ENCODE data around the gene TMEM233. TPM values are rescaled to one million over a fixed set of nuclear protein-coding genes. Genes with fewer than 3 reads are reported as not detected.

The TMEM233 gene
- polyA plus RNA-seq, 3 donors = not detected

DNA sequence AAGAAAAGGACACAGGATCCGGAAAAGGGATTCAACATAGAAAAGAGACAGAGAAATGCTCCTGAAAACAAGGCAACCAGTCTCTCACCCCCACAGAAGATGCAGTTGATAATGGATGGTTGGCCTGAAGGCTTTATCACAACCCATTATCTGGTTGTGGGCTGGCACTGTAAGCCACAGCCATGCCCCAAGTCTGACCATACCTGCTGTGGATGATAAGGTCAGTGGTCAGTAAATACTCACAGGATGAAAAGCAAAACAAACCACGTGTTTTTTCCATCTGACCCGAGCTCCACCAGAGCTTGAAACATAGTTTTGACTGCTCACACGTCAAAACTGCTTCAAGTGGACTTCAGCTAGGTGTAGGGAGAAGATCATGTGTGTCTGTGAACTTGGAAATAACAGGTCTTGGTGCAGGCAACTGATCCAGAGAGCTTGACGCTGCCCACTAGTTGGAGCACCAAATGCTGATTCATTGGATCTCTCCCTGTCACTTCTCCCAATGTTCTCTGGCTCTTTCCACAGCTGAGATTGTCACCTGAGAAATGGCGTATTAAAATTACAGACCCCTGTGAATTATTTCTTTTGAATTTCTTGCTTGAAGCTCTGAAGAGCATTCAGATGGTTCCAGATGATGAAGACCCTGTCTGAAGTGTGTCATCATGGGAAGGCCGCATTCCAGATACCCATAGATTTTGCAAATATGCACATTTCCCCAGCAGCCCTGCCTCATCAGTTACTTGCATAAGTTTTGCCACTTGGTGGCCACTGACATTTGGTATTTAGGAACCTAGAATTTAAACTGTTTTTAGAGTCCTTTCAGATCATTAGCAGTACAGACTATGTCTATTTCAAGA lies 8.5 kb downstream of the TMEM233 start:
- H3K9me3 Mint-ChIP-seq = peaks cover 0 to 2% (median 0%) of the 10 kb centered on the region in 7 donors
- no peaks in the 10 kb centered on the region for H4K20me1 ChIP-seq (ENCODE audit: insufficient read depth, low read length)
- 66% methylated on average over 5 of the region's 7 CpGs for WGBS (ENCODE audit: insufficient coverage)
- intact Hi-C loops (cut with micrococcal nuclease) = no loop called here
- no peak overlapping the region for H3K27ac ChIP-seq (ENCODE audit: low read depth in 1 of 2, low read length in 2 of 2)
- no peaks in the 10 kb centered on the region for H3K36me3 ChIP-seq (replicated peaks in 1 of 2; ENCODE audit: control insufficient read depth in 1 of 2, insufficient read depth in 2 of 2, low read length in 2 of 2)
- peaks cover 15 to 24% (median 16%) of the 10 kb centered on the region in 3 donors for H3K27me3 Mint-ChIP-seq (ENCODE audit: low read depth in 3 of 3)
- H3K4me1 Mint-ChIP-seq = no peaks in the 10 kb centered on the region
- H3K9me3 ChIP-seq (replicated peaks in 1 of 2; ENCODE audit: control insufficient read depth in 1 of 2, insufficient read depth in 1 of 2, low read length in 2 of 2) = no peaks in the 10 kb centered on the region
- no peak overlapping the region for H3K27ac Mint-ChIP-seq
- no peaks in the 10 kb centered on the region for H3K36me3 Mint-ChIP-seq
- no peak overlapping the region for H3K4me3 ChIP-seq (replicated peaks in 1 of 3; ENCODE audit: low read depth in 2 of 3, low read length in 3 of 3)
- H3K27me3 ChIP-seq (ENCODE audit: control insufficient read depth in 2 of 2, insufficient read depth in 2 of 2, low read length in 2 of 2) = peaks cover 2 to 4% of the 10 kb centered on the region in 2 donors
- H3K9ac ChIP-seq (ENCODE audit: insufficient read depth, low read length, poor library complexity, severe bottlenecking) = no peak overlapping the region
- H2AFZ ChIP-seq (ENCODE audit: insufficient read depth, low read depth, low read length, poor library complexity, severe bottlenecking) = no peak overlapping the region
- H3K79me2 ChIP-seq (ENCODE audit: insufficient read depth, low read length) = no peaks in the 10 kb centered on the region
- TF ChIP-seq, protein P1, sequence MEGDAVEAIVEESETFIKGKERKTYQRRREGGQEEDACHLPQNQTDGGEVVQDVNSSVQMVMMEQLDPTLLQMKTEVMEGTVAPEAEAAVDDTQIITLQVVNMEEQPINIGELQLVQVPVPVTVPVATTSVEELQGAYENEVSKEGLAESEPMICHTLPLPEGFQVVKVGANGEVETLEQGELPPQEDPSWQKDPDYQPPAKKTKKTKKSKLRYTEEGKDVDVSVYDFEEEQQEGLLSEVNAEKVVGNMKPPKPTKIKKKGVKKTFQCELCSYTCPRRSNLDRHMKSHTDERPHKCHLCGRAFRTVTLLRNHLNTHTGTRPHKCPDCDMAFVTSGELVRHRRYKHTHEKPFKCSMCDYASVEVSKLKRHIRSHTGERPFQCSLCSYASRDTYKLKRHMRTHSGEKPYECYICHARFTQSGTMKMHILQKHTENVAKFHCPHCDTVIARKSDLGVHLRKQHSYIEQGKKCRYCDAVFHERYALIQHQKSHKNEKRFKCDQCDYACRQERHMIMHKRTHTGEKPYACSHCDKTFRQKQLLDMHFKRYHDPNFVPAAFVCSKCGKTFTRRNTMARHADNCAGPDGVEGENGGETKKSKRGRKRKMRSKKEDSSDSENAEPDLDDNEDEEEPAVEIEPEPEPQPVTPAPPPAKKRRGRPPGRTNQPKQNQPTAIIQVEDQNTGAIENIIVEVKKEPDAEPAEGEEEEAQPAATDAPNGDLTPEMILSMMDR (IDR thresholded peaks at IDR 0.05) = no peak
- DNase-seq = no peak
- no peaks in the 10 kb centered on the region for H3K4me1 ChIP-seq (ENCODE audit: control insufficient read depth in 1 of 2, insufficient read depth in 2 of 2, low read length in 2 of 2)
- no peak overlapping the region for H3K4me2 ChIP-seq (replicated peaks; ENCODE audit: extremely low read depth, low read length, poor library complexity, severe bottlenecking)
- H3K4me3 Mint-ChIP-seq = no peak overlapping the region

DNA sequence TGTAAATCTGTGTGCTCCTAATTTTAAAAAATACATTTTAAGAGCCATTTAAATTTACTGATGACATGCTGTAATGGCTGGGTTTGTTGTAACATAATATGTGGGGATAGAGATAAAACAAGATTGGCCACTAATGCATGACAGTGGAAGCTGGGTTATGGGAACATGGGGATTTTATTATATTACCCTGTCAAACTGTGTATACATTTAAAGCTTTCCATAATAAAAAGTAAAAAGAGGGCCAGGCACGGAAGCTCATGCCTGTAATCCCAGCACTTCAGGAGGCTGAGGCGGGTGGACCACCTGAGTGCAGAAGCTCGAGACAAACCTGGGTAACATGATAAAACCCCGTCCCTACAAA lies 9.1 kb downstream of the TMEM233 start:
- H3K27me3 Mint-ChIP-seq (ENCODE audit: low read depth in 3 of 3) = peaks cover 8 to 21% (median 12%) of the 10 kb centered on the region in 3 donors
- H3K36me3 Mint-ChIP-seq = no peaks in the 10 kb centered on the region
- Histone ChIP-seq H3K4me1 (ENCODE audit: control insufficient read depth in 1 of 2, insufficient read depth in 2 of 2, low read length in 2 of 2) (no peaks in the 10 kb centered on the region), H3K36me3 (replicated peaks in 1 of 2; ENCODE audit: control insufficient read depth in 1 of 2, insufficient read depth in 2 of 2, low read length in 2 of 2) (no peaks in the 10 kb centered on the region), H3K9me3 (replicated peaks in 1 of 2; ENCODE audit: control insufficient read depth in 1 of 2, insufficient read depth in 1 of 2, low read length in 2 of 2) (no peaks in the 10 kb centered on the region), H3K79me2 (ENCODE audit: insufficient read depth, low read length) (no peaks in the 10 kb centered on the region), H3K27ac (ENCODE audit: low read depth in 1 of 2, low read length in 2 of 2) (no peak overlapping the region), H2AFZ (ENCODE audit: insufficient read depth, low read depth, low read length, poor library complexity, severe bottlenecking) (no peak overlapping the region), H3K27me3 (ENCODE audit: control insufficient read depth in 2 of 2, insufficient read depth in 2 of 2, low read length in 2 of 2) (peaks cover 2 to 4% of the 10 kb centered on the region in 2 donors), H3K4me2 (replicated peaks; ENCODE audit: extremely low read depth, low read length, poor library complexity, severe bottlenecking) (no peak overlapping the region), H4K20me1 (ENCODE audit: insufficient read depth, low read length) (no peaks in the 10 kb centered on the region), H3K9ac (ENCODE audit: insufficient read depth, low read length, poor library complexity, severe bottlenecking) (no peak overlapping the region), H3K4me3 (replicated peaks in 1 of 3; ENCODE audit: low read depth in 2 of 3, low read length in 3 of 3) (no peak overlapping the region)
- no peak for DNase-seq
- intact Hi-C loops (cut with micrococcal nuclease) = no loop called here
- TF ChIP-seq, protein P1 (IDR thresholded peaks at IDR 0.05) = no peak
- WGBS (ENCODE audit: insufficient coverage) = no CpG with 5 or more reads among the region's 4 CpGs
- H3K4me3 Mint-ChIP-seq = no peak overlapping the region
- H3K27ac Mint-ChIP-seq = no peak overlapping the region
- peaks cover 0 to 2% (median 0%) of the 10 kb centered on the region in 7 donors for H3K9me3 Mint-ChIP-seq
- H3K4me1 Mint-ChIP-seq = no peaks in the 10 kb centered on the region
